HG03025 (cell line): ENCODE results near the gene ACOXL.
"Not testable (repeated sequence)": the region's sequence is repeated elsewhere in the genome, so short reads cannot be mapped to it uniquely, and the experiment has no call there.

Source experiments
- ATAC-seq: cut with Tn5 transposase; IDR thresholded peaks from one replicate; pipeline ENCODE4 v1.9.1; 2021; ENCODE audit warnings: mild to moderate bottlenecking, moderate library complexity; ENCODE audit not compliant: unreplicated experiment, low FRiP score

Gene ACOXL

DNA sequence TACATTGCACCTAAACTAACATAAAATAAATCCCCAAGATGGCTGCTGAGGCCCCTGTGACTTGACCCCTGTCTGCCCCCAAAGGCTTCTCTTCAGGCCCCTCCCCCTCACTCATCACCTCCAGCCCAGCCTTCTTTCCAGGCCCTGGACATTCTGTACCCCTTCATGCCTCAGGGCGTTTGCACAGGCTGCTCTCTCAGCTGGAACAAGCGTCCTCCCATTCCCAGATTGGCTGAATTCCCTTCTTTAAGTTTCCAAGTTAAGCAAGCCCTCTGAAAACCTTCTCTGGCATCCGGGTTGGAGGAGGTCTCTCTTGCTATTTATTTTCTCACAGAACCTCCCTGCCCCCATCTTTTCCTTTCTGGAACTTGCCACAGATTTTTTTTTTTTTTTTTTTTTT is 223.2 kb downstream of the ACOXL start:
- no peak for ATAC-seq

DNA sequence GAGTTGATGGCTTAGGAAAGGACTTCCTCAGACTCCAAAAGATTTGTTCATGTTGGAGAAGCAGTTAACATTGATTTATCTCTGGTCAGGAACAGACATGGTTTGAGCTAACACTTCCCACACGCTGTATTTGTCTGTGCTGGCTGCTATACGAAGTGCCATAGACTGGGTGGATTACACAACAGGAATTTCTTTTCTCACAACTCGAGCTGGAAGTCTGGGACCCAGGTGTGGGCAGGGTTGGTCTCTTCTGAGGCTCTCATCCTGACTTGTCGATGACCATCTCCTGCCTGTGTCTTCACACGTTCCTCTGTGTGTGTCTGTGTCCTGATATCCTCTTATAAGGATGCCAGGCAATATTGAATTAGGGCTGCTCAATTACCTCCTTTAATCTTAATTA is 224.9 kb downstream of the ACOXL start:
- ATAC-seq = no peak

DNA sequence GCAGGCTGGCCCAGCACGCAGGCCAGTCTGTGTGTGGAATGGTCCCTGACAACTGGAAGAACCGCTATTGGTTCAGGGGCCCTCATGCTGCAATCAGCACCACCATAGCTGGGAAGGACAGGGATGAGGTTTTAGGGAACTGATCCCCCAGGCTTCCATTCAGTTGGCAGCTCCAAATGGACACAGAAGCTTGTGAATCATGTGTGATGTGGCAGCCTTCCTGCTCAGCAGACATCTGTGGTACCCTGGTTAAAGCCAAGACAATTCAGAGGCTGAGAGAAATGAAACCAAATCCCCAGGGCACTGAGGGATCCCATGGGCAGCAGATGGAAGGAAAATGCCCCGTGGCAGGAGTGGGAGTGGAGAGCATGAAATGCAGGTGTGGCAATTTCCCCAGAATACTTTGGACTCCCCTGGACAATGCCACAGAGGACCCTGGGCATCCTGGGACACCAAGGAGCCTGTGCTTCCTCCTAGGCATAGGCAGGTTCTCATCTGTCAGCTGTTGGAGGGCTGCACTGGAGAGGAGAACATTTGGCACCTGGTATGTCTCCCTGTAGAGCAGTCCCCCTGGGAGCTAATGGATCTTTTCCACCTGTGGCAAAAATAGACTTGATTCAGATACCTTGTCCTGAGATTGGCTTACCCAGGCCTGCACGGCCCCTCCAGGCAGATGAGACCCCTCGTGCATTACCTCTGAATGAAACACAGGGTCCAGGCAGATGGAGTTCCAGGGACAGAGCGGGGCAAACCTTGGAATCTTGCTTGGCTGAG is 226.2 kb downstream of the ACOXL start:
- ATAC-seq = no peak

DNA sequence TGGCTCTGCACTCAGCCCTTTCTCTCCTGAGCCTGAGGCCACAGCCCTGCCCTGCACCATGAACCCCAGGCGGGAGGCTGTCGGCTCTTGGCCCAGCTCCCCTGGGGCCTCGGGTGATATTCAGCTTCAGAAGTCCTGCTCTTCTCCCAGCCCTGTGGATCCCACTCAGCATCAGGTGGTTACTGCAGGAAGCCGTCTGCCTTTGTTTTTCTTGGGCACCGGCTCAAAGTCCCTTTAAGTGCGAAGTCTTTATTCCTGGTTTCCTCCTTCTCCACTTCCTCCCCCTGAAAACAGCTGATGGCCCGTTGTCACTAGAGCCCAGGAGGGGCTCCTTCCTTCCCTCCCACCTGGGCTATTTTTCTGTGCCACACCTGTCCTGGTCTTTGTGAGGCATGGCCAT is 226.8 kb downstream of the ACOXL start:
- no peak for ATAC-seq

DNA sequence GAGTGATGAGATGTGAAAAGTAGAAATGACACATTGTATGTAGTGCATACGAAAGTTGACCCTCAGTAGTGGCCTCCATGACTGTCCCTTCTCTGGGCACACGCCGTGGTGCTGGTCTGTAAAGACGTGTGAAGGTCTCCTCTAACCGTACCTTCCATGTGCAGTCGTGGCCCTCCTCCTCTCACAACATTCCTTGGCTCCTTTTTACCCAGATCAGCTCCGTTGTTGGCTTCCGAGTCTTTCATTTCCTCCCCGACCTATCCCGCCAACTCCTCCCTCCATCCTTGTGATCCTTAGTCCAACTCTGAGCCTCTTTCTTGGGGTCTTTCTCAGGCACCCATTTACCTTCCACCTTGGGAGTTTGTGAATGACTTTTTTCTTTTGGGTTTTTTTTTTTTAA is 227.9 kb downstream of the ACOXL start:
- ATAC-seq = no peak

DNA sequence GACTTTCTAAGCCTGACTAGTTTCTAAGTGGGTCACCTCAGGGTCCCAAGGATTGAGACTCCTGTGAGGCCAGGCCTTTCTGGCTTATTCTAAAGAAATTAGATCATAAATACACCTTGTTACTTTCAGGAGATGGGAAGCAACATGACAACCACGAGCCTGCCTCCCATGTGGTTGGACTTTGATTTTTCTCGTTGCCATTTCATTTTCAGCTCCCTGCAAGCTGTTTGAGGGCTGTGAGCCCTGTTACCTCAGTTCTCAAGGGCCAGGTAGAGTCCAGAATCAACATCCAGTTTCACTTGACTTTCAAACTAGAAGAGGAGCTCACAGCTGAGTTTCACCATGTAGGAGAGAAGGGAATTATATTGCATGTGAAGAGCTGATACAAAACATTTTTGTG is 228.6 kb downstream of the ACOXL start:
- no peak for ATAC-seq

DNA sequence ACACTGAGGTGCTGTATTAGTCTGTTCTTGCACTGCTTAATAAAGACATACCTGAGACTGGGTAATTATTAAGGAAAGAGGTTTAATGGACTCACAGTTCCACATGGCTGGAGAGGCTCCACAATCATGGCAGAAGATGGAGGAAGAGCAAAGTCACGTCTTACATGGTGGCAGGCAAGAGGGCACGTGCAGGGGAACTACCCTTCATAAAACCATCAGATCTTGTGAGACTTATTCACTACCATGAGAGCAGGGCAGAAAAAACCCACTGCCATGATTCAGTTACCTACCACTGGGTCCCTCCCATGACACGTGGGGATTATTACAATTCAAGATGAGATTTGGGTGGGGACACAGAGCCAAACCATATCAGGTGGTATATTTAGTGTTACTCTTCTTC is 229.3 kb downstream of the ACOXL start:
- not testable (repeated sequence) for ATAC-seq

DNA sequence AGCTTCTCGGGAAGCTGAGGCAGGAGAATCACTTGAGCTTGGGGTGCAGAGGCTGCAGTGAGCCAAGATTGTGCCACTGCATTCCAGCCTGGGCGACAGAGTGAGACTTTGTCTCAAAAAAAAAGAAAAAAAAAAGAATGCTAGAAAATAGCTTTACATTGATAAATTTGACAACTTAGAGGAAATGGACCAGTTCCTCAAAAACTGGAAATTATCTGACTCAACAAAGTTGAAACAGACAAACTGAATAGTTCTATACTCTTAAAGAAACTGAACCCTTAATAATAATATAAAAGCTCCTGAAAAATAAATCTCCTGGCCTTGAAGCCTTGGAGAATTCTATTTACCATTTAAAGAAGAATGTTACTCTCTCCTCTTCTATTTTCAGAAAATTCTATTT is 237.3 kb downstream of the ACOXL start:
- no peak for ATAC-seq

DNA sequence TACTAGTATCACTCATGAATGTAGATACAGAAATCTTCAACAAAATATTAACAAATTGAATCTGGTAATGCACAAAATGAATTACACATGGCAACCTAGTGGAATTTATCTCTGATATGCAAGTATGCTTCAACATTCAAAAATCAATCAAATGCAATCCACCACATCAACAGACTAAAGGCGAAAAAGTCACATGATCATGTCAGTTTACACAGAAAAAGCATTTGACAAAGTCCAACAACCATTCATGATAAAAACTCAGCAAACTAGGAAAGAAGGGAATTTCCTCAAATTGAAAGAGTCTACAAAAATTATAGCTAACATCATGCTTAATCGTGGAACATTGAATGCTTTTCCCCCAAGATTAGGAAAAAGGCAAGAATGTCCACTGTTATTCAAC is 237.8 kb downstream of the ACOXL start:
- no peak for ATAC-seq

DNA sequence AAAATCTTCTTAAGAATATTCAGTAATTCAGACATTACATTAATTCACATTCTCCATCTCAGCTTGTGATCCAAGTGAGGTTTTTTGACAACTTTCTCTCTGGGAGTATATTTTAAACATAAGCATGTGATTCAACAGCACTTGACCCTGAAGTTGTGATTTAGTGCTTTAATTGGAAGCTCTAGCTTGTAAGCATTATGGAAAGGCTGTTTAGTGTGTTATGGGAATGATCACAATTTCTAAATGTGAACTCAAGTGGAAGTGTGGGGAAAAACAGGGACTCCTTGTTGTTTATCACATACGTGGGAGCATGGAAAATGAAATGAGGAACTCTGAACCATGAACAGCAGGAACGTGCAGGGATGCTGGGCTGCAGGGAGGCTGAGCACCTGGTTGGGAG is 239.4 kb downstream of the ACOXL start:
- ATAC-seq = no peak

DNA sequence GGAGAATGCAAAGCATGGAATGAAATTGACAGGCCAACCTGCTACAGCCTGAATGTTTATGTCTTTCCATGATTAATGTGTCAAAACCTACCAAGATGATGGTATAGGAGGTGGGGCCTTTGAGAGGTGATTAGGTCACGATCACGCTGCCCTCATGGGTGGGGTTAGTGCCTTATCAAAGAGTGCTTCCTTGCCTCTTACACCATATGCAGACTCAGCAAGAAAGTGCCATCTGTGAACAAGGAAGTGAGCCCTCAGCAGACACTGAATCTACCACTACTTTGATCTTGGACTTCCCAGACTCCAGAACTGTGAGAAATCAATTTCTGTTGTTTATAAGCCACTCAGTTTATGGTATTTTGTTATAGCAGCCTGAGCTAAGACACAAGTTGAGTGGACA is 240.9 kb downstream of the ACOXL start:
- no peak for ATAC-seq

DNA sequence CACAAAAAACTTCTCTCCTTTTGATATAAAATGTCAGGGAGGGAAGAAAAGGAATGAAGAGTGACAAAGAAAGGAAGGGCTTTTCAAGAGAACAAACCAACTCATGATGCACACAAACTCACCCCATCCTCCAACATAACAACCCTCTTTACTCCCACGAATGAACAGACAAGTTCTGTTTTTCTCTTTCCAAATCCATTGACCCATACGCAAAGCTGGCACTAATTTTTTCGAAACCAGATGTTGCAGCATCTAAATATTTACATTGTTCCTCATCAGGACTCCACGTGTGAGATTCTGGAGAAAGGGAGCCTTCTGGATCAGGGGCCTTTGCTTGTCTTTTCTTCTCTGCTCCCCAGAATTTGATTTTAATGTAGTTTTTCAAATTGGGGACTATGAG is 245.0 kb downstream of the ACOXL start:
- ATAC-seq = no peak

DNA sequence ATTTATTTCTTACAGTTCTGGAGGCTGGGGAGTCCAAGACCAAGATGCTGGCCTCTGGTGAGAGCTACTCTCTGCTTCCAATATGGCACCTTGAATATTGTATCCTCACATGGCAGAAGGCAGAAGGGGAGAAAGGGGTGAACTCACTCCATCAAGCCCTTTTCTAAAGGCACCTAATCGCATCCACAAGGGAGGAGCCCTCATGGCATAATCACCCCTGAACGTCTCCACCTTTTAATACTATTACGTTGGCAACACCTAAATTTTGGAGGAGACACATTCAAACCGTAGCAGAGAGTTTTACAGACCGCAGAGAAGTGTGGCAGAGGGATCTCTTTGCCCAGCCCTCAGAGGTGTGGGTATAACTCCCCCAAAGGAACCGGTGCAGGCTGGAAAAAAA is 245.8 kb downstream of the ACOXL start:
- ATAC-seq = no peak

DNA sequence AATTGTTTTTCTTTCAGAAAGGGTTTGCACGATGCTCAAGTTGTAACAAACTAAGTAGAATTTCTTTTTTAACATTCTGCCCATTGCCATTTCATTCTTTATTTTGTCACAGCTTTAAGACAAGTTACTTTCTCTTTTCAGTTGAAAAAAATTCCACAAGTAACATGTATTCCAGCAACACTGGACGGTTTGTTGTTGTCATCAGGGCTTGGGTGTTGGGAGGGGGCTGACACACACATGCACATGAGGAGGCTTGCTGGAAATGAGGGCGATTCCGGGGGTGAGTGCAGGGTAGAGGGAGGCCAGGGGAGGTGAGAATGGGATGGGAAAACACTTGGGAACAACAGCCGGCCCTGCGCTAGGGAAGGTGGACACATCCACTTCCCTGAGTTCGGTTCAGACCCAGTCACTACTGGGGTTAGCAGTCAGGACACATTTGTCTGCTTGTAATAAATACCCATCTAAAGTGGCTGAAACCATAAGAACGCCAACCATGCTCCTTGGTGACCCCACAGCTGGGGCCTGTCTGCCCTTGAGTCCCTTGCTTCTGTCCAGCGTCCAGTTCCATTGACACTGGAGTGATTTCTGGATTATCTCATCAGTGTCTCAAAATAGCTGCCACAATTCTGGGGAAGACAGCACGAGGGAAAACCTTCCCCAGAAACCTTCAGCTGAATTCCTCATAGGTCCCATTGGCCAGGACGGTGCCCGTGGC is 246.5 kb downstream of the ACOXL start:
- ATAC-seq = no peak

DNA sequence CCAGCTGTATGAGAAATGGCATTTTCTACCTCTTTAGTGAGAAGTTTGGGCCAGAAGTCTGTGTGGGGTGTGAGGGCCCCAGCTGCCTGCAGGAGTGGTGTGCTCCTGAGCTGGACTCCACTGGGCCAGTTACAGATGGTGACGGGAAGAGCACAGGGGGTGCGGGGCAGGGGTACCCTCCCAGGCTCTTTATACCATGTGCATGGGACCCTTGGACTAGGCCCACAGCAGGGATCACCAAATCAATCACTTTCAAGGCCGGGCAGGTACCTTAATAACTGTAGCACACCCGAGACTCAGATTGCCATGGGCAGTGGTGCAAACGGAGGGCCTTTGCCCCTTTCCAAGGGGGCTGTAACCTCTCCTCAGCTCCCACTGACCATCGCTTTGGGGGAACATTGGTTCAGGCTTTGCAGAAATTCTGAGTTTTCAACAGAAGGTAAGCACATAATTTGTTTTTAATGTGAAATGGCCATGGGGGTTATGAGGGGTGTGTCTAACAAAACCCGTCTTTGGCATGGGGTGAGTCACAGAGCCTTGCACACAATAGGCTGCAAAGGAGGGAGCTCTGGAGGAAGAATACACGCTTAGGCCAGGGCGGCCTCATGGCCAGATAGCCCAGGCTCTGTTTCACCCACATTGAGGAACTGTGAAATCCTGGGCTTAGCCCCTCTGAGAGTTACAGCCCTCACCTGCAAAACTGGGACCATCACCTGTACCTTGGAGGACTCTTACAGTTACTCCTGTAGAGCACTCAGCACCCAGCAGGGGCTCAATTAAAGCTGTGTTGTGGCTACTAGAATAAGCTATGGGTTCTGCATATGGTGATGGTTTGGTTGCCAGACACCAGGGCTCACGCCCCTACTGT is 247.3 kb downstream of the ACOXL start:
- ATAC-seq = no peak

DNA sequence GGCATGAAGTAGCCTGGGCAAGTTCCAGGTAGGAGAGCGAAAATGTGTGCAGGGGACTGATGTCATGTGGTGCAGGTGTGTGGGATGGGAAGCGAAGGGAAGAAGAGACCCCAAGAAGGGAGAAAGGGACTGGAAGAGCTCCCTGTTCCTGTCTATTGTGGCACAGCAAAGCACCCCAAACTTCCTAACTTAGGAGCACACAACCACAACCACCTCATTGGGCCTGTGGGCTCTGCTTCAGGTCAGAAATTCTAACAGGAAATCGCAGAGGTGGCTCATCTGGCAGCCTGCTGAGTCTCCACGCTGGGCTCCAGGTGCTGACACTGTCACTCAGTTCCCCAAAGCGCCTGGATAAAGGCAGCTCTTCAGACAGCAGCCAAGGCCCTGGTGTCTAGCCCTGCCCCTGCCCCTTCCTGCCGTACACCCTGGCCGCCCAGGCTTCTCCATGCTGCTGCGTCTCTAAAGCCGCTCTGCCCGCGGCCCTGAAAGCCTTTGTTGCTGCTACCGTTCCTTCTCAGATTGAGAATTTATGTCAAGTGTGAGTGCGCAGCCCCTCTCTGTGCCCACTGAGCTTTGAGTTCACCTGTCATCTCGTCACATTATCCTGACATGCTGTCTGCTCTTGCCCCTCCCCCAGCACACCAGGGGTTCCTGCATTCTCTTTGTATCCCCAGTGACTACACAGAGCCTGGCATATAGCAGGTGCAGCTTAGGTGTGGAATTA is 248.1 kb downstream of the ACOXL start:
- no peak for ATAC-seq

DNA sequence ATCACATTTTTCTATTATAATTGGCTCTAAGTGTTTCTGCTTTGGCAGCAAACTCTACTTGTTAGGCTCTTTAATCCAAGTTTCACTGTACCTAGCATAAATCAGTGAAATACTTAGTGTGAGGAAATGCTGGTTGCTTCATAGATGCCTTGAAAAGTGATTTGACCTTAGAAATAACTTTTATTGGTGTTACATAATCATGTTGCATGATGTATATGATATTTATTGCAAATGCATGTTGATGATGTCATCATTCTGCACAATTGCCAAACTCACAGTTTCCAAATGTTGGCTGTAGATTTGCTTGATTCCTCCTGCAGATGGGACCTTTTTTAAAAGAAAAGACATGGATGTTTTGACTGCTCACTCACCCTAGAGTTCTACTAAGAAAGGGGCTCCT is 250.8 kb downstream of the ACOXL start:
- no peak for ATAC-seq

DNA sequence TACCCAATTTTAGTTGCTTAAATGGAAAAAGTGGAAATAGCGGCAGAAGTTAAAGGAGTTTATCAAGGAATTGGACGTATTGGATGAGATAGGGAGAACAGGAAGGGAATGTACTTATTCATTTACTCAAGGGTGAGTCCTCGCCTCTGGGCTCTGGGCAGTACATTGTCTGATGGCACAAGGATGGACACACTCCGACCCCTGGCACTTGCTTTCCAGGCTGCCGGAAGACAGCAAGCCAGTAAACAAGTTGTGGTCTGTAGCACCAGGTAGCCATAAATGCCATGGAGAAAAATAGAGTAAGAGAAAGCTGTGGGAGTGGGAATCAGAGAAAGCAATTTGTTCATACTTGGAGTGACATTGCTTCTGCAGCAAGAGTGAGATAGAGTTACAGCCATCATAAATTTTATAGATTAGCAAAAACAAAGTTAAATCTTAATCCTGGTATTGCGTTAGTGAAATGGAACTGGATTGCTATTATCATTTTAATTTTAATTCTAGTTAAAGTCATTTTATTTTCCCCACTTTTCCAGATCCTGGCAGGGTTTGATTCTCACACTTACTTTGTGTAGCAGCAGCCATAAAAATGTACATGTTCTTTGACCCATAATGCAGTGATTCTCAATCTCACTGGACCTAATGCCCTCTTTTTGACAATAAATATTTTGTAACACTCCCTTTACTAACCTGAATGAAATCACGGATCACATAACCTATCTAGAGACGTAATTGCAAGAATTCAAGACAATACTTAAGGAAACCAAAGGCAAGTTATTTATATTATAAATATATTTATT is 252.5 kb downstream of the ACOXL start:
- ATAC-seq = no peak

DNA sequence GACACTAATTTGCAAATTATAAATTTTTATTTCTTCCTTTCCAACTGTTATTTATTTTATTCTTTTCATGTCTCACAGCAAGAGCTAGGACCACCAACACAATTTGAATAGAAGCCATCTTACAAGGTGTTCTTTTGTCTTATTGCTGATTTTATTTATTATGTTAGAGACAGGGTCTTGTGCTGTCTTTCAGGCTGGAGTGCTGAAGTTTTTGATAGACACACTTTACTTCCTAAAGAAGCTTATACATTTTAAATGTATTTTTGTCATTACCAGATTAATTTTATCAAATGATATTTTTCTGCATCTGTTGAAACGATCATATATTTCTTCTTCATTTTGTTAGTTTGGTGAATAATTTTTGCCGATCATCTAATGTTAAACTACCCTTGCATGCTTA is 258.1 kb downstream of the ACOXL start:
- ATAC-seq = no peak

DNA sequence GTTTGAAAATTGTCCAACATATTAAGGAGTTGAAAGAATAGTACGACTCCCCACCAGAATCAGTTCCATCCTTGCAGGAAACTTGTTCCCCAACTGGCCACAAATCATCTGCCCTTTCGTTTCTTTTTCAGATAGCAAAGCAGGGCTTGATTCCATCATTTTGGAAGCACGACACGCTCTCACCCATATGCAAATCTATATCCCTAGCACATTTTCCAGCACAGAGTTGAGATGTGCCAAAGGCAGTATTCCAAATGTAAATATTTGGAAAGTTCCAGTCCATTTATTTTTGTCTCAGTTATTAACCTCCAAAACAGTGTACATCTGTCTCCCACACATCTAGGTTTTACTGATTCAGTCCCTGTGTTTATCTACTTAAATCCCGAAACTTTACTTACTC is 259.5 kb downstream of the ACOXL start:
- ATAC-seq = no peak
